Heart right ventricle (tissue), 16 donors: Measurements from ENCODE around the gene COMTD1. TPM values are rescaled to one million over a fixed set of nuclear protein-coding genes. Genes with fewer than 3 reads are reported as not detected.
"Not testable (repeated sequence)": the region's sequence is repeated elsewhere in the genome, so short reads cannot be mapped to it uniquely, and the experiment has no call there.

Source experiments
- ATAC-seq, 8 donors: fragments of 200-7000 bp; cut with Tn5 transposase; one replicate each; pipeline ENCODE4 v1.9.1; 2020; ENCODE audit warnings: mild to moderate bottlenecking in 8 of 8, moderate library complexity in 8 of 8, moderate number of reproducible peaks in 1 of 8
- DNase-seq, 2 donors: peaks; one replicate each; pipeline ENCODE4 v3.0.0-alpha.2; 2020
- H3K27ac ChIP-seq, 10 donors: fragments of 200-600 bp; sonication (generic) in 2 of 10; one replicate each; pipeline versions ENCODE4 v1.5.0 to v1.8.0; 2020 to 2022; ENCODE audit warnings: mild to moderate bottlenecking in 3 of 10
- H3K27me3 ChIP-seq, 7 donors: fragments of 200-600 bp; one replicate each; pipeline ENCODE4 v1.8.0; 2021 to 2022; ENCODE audit warnings: mild to moderate bottlenecking in 2 of 7
- H3K36me3 ChIP-seq, 9 donors: fragments of 200-600 bp; sonication (generic) in 1 of 9; one replicate each; pipeline versions ENCODE4 v1.5.0 to v1.8.0; 2020 to 2022; ENCODE audit warnings: mild to moderate bottlenecking in 2 of 9
- H3K4me1 ChIP-seq, 9 donors: fragments of 200-600 bp; sonication (generic) in 1 of 9; one replicate each; pipeline versions ENCODE4 v1.5.0 to v1.8.0; 2020 to 2022; ENCODE audit warnings: mild to moderate bottlenecking in 4 of 9
- H3K4me3 ChIP-seq, 10 donors: fragments of 200-600 bp; sonication (generic) in 2 of 10; one replicate each; pipeline versions ENCODE4 v1.5.0 to v1.8.0; 2020 to 2022; ENCODE audit warnings: mild to moderate bottlenecking in 7 of 10, moderate library complexity in 2 of 10
- H3K9me3 ChIP-seq, 11 donors: fragments of 200-600 bp in 10 of 11; sonication (generic) in 2 of 11; one replicate each; pipeline versions ENCODE4 v1.5.0 to v1.8.0; 2013 to 2022; ENCODE audit warnings: mild to moderate bottlenecking in 2 of 11, control low read depth in 1 of 11, moderate library complexity in 1 of 11
- WGBS, 2 donors: extraction: QIAGEN DNeasy Blood & Tissue Kit; methylation state at CpG; one replicate each; pipeline ENCODE4 v1.1.7; 2013; ENCODE audit warnings: inconsistent platforms in 1 of 2; 5-methylcytosine and 5-hydroxymethylcytosine counted together
- intact Hi-C, 10 donors: fragments of 100-400 bp; cut with DNase I; formaldehyde crosslinking; loops; one replicate each; pipeline versions ENCODE4 v1.11.1 to v1.14.2; 2022
- polyA plus RNA-seq, 2 donors: library from polyadenylated mRNA; stranded (reverse); fragments of 200-250 nt; gene quantifications; one replicate each; pipeline ENCODE4 v1.2.3, GENCODE V29; 2013
- total RNA-seq, 10 donors: library from RNA; stranded (reverse); fragmentation: NEBNext Ultra II Directional in 3 of 10; extraction: Animal tissue kit (Norgen Biotek cat#: 25700) in 3 of 10; gene quantifications; one replicate each; pipeline versions ENCODE4 v1.2.1 to v1.2.4, GENCODE V29; 2021 to 2023
- TF ChIP-seq, protein P1 (sequence below), 9 donors: fragments of 200-600 bp; sonication (generic) in 2 of 9; IDR thresholded peaks; one replicate each; pipeline versions ENCODE4 v1.5.0 to v1.8.0; 2021 to 2022; ENCODE audit warnings: antibody characterized with exemption in 9 of 9, mild to moderate bottlenecking in 5 of 9, moderate library complexity in 1 of 9
- donor health status: Arrhythmogenic right ventricular cardiomyopathy.
- donor health status: ischemic (EF 13 %, LVEDD 7.1; RV severe dilation, severe dysfunction).
- donor health status: healthy with polysubstance abuse.
- donor health status: DM: no; HTN: yes; CAD: no.
- donor health status: DM: no; HTN: no; CAD: no.
- donor health status: ischemic (EF 25% LVEDD 6.9; RV normal size, moderate dysfunction).
- donor health status: ischemic (EF 25% LVEDD 5.7; RV mildly dilated, moderate dysfunction).
- donor health status: healthy.
- donor health status: DM: yes; HTN: yes; CAD: no.
- donor health status: Ischemic cardiomyopathy.
- donor health status: ischemic (EF 35%, LVEDD 5.7; RV mildly dilated, moderate dysfunction).
- donor health status: nonischemic (EF 11% LVEDD 7.7; RV severe dilation, severe dysfunction).
- donor health status: DM: yes; HTN: yes; CAD: no.
- donor health status: PGD.
- donor health status: ischemic (EF 29% LVEDD 5.4; RV normal size, mild dysfunction).
- donor health status: nonischemic (EF 23%, LVEDD 6.1; RV moderate dilation, normal function).

Gene COMTD1
- total and polyA plus RNA-seq, 12 donors, result 16.4 to 254 (median 33.6) TPM

DNA sequence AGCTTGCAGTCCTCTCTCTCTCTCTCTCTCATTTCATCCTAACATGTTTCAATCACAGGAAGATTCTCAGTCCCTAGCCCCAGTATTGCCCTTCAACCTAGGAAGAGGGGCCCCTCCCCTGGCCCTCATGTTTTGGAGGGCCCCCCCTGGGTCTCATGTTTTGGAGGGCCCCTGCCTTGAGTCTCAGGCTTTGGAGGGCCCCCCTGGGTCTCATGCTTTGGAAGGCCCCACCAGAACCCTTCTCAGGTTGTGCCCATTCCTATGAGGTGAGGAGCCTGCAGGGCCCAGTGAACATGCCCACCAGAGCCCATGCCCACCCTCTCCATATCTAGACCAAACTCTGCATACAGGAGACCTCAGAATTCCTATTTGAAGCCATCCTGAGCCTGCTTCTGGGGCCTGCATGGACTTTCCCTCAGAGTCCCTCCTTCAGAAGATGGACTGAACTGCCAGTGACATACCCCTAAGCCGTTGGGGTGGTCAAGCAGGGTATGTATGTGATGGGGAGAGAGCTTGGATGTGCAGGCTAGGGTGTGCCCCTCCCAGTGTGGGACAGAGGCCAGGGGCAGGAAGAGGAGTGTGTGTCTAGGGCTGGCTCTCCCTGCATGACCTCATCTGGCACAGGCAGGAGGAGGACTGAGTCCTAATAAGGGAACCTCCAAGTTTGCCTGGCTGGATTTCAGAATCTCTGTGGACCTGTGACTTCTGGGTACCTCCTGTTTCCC is 33.3 kb downstream of the COMTD1 start:
- DNase-seq (peak; percentile 68 to 78), ATAC-seq (peak; percentile 88 to 97 (median 96))
- intact Hi-C loops, result no loop called here
- H3K27ac ChIP-seq, result peak overlapping the region in 9 of 10 donors; percentile 26 to 75 (median 65)
- H3K27me3 ChIP-seq, result no peaks in the 10 kb centered on the region
- no peak overlapping the region for H3K4me3 ChIP-seq
- TF ChIP-seq, protein P1, sequence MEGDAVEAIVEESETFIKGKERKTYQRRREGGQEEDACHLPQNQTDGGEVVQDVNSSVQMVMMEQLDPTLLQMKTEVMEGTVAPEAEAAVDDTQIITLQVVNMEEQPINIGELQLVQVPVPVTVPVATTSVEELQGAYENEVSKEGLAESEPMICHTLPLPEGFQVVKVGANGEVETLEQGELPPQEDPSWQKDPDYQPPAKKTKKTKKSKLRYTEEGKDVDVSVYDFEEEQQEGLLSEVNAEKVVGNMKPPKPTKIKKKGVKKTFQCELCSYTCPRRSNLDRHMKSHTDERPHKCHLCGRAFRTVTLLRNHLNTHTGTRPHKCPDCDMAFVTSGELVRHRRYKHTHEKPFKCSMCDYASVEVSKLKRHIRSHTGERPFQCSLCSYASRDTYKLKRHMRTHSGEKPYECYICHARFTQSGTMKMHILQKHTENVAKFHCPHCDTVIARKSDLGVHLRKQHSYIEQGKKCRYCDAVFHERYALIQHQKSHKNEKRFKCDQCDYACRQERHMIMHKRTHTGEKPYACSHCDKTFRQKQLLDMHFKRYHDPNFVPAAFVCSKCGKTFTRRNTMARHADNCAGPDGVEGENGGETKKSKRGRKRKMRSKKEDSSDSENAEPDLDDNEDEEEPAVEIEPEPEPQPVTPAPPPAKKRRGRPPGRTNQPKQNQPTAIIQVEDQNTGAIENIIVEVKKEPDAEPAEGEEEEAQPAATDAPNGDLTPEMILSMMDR (IDR thresholded peaks at IDR 0.05), result no peak
- peaks cover 0 to 3% (median 0%) of the 10 kb centered on the region in 9 donors for H3K36me3 ChIP-seq
- peaks cover 4 to 22% (median 15%) of the 10 kb centered on the region in 9 donors for H3K4me1 ChIP-seq
- WGBS, 2 donors, result 29 to 42% methylated on average over 1 of the region's 1 CpG
- H3K9me3 ChIP-seq, result no peaks in the 10 kb centered on the region

DNA sequence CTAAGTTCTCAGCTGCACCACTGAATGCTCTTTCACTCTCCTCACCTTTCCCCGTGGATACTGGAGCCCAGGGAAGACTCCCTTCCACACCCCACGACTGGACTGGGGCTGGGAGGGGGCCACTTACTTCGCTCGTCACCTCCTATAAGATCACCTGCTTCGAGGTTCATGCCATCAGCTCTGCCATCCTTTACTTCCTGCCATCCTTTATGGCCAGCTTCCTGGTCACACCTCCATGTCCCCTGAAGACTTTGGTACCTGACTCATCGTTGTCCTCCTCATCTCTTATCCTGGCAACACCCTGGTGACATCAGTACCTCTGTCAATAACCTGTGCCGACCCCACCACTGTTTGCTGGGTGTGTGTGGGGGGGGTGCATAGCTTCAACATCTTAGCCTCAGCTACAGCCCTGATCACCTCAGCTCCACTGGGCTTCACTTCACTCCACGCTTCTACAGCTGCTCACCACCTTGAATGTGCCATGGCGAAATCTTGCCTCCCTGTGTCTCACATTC is 33.9 kb downstream of the COMTD1 start:
- peak overlapping the region in 2 of 10 donors; percentile 23 to 71 for H3K27ac ChIP-seq
- H3K36me3 ChIP-seq, result peaks cover 0 to 3% (median 0%) of the 10 kb centered on the region in 9 donors
- intact Hi-C loops, result no loop called here
- peaks cover 4 to 23% (median 15%) of the 10 kb centered on the region in 9 donors for H3K4me1 ChIP-seq
- DNase-seq (no peak), ATAC-seq (peak in 1 of 8 donors; percentile 2)
- no peak overlapping the region for H3K4me3 ChIP-seq
- 84 to 85% methylated on average over 9 of the region's 9 CpGs for WGBS, 2 donors
- TF ChIP-seq, protein P1 (IDR thresholded peaks at IDR 0.05), result no peak
- no peaks in the 10 kb centered on the region for H3K27me3 ChIP-seq
- H3K9me3 ChIP-seq, result no peaks in the 10 kb centered on the region

DNA sequence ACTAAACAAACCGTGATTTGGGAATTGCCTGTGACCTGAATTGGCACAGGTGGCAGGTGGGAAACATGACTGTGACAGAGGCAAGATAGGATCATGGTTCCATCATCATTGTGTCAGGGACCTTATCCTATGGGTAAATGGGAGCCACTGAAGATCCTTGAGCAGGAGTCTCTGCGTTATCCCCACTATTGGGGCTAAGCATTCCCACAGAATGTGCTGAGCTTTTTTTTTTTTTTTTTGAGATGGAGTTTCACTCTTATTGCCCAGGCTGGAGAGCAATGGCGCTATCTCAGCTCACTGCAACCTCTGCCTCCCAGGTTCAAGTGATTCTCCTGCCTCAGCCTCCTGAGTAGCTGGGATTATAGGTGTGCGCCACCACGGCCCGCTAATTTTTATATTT is 35.8 kb downstream of the COMTD1 start:
- not testable (repeated sequence) for ATAC-seq, H3K36me3 ChIP-seq
- intact Hi-C loops, result loop anchor here in 1 of 10 donors (10.0 kb wide), 1 partner anchor 85 kb away; the partner anchor contains the start of gene SAMD8

DNA sequence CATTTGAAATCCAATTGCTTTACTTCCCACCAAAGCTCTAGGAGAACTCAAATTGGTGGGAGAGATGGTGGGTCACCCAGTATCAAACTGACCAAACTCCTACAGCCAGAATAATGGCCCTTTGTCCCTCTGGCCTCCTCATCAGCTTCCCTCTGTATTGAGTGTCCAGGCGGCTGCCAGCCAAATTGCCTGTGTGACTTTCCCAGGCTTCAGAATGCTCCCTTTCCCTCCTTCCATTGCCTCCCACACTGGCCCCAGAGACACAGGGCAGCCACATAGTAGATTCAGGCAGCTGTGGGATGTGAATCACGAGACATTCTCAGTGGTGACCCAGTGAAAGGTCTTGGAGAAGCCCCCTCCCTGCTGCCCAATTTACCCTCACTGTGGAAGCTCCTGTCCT is 37.9 kb downstream of the COMTD1 start:
- H3K27ac ChIP-seq, result no peak overlapping the region
- H3K36me3 ChIP-seq, result no peaks in the 10 kb centered on the region
- no peak overlapping the region for H3K4me3 ChIP-seq
- 84 to 88% methylated on average over 2 of the region's 2 CpGs for WGBS, 2 donors
- no peaks in the 10 kb centered on the region for H3K9me3 ChIP-seq
- TF ChIP-seq, protein P1 (IDR thresholded peaks at IDR 0.05), result no peak
- ATAC-seq (no peak), DNase-seq (no peak)
- peaks cover under 1 to 11% (median 8%) of the 10 kb centered on the region in 9 donors for H3K4me1 ChIP-seq
- H3K27me3 ChIP-seq, result no peaks in the 10 kb centered on the region
- intact Hi-C loops, result loop anchor here in 1 of 10 donors (10.0 kb wide), 1 partner anchor 83 kb away; the partner anchor contains the start of gene SAMD8

More for the DNA sequence above, 35.8 kb downstream of the COMTD1 start:
- not testable (repeated sequence) for H3K27me3 ChIP-seq, H3K4me3 ChIP-seq, H3K27ac ChIP-seq, DNase-seq, H3K9me3 ChIP-seq
- 96 to 97% methylated on average over 6 of the region's 6 CpGs for WGBS, 2 donors
- H3K4me1 ChIP-seq, result peaks cover 4 to 23% (median 15%) of the 10 kb centered on the region in 9 donors
